SH-SY5Y (cell line): ENCODE measurements around the gene CAMP.

Source experiments
- GATA2 ChIP-seq: IDR thresholded peaks from 2 replicates; pipeline ENCODE4 v1.6.1; 2011; ENCODE audit warnings: mild to moderate bottlenecking, low read depth, low read length
- GATA3 ChIP-seq: IDR thresholded peaks from 2 replicates; pipeline ENCODE4 v1.6.1; 2011; ENCODE audit warnings: low read depth, mild to moderate bottlenecking, low read length, moderate library complexity

DNA sequence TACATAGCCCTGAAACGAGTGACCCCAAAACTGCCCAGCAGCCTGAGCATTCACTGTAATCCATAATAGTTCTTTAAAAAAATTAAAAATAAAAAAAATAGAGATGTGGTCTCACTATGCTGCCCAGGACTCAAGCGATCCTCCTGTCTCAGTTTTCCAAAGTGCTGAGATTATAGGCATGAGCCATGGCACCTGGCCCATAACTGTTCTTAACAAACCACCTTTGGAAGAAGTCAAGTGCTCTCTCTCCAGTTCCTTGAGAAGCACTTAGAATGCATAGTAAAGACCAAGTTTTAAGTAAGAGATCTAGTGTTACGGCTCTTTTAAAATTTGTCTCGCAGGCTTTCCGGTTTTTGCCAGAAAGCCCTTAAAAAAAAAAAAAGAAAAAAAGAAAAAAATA lies 43.3 kb upstream of the CAMP start:
- TF ChIP-seq GATA2 (no peak), GATA3 (no peak)
